HEK293 (cell line): ENCODE measurements around the gene SGO1.

Experiments used
- CTCF ChIA-PET: fragments of 350-600 bp; formaldehyde crosslinking; extraction: SDS; loops from one replicate; lab custom pipeline; 2021; ENCODE audit warnings: antibody characterized with exemption; lab: Yijun Ruan, JAX
- POLR2A ChIA-PET: fragments of 300-600 bp; formaldehyde crosslinking; extraction: SDS; loops from one replicate; lab custom pipeline; 2020; ENCODE audit warnings: antibody characterized with exemption, inconsistent platforms; lab: Yijun Ruan, JAX
- H3K27ac ChIP-seq: fragments of 200-500 bp; sonication (Bioruptor generic); 2 replicates; pipeline ENCODE4 v1.5.1; 2014; ENCODE audit warnings: low read depth, low read length, control low read depth, inconsistent platforms; ENCODE audit errors: extremely low read depth
- H3K36me3 ChIP-seq, 2 experiments: fragments of 200-500 bp in 1 of 2; sonication (Bioruptor generic) in 1 of 2; 1 replicate in 1 of 2; 2 replicates in 1 of 2; pipeline ENCODE4 v1.5.1; 2014 to 2017; ENCODE audit warnings: inconsistent platforms in 2 of 2, low read length in 2 of 2; ENCODE audit not compliant: control insufficient read depth in 2 of 2, insufficient read depth in 1 of 2
- H3K4me1 ChIP-seq: fragments of 200-500 bp; sonication (Bioruptor generic); 2 replicates; pipeline ENCODE4 v1.5.1; 2014; ENCODE audit warnings: mild to moderate bottlenecking, low read length, inconsistent platforms; ENCODE audit not compliant: control insufficient read depth, insufficient read depth
- H3K4me3 ChIP-seq: 2 replicates; pipeline ENCODE4 v1.5.1; 2011; ENCODE audit warnings: low read depth, mild to moderate bottlenecking, control low read depth, low read length, moderate library complexity
- H3K9me3 ChIP-seq: fragments of 200-500 bp; sonication (Bioruptor generic); 2 replicates; pipeline ENCODE4 v1.5.1; 2014; ENCODE audit warnings: low read depth, low read length, inconsistent platforms; ENCODE audit not compliant: control insufficient read depth, insufficient read depth
- FEZF1 ChIP-seq: fragments of 450-650 bp; formaldehyde crosslinking; IDR thresholded peaks from 2 replicates; pipeline ENCODE4 v1.5.1; 2016; ENCODE audit warnings: missing biosample characterization, missing genetic modification characterization
- KLF10 ChIP-seq: fragments of 450-650 bp; IDR thresholded peaks from 2 replicates; pipeline ENCODE4 v1.5.1; 2018; ENCODE audit warnings: missing biosample characterization, mild to moderate bottlenecking, missing genetic modification characterization
- MZF1 ChIP-seq: fragments of 450-650 bp; formaldehyde crosslinking; IDR thresholded peaks from 2 replicates; pipeline ENCODE4 v1.5.1; 2017; ENCODE audit warnings: missing biosample characterization, missing genetic modification characterization, borderline replicate concordance
- WT1 ChIP-seq: fragments of 450-650 bp; formaldehyde crosslinking; IDR thresholded peaks from 2 replicates; pipeline ENCODE4 v1.5.1; 2016; ENCODE audit warnings: missing biosample characterization, missing genetic modification characterization
- ZBTB17 ChIP-seq: fragments of 450-650 bp; formaldehyde crosslinking; IDR thresholded peaks from 2 replicates; pipeline ENCODE4 v1.5.1; 2016; ENCODE audit warnings: missing biosample characterization, missing genetic modification characterization
- ZNF23 ChIP-seq: fragments of 450-650 bp; formaldehyde crosslinking; IDR thresholded peaks from 2 replicates; pipeline ENCODE4 v1.5.1; 2016; ENCODE audit warnings: missing biosample characterization, missing genetic modification characterization, borderline replicate concordance
- ZNF354C ChIP-seq: fragments of 450-650 bp; formaldehyde crosslinking; IDR thresholded peaks from 2 replicates; pipeline ENCODE4 v1.5.1; 2016; ENCODE audit warnings: missing biosample characterization, missing genetic modification characterization, low read depth, borderline replicate concordance
- ZNF670 ChIP-seq: fragments of 450-650 bp; formaldehyde crosslinking; IDR thresholded peaks from 2 replicates; pipeline ENCODE4 v1.5.1; 2016; ENCODE audit warnings: missing biosample characterization, missing genetic modification characterization, low read depth
- ZNF677 ChIP-seq: fragments of 450-650 bp; IDR thresholded peaks from 2 replicates; pipeline ENCODE4 v1.5.0; 2018; ENCODE audit warnings: missing biosample characterization, mild to moderate bottlenecking, missing genetic modification characterization, moderate library complexity
- TF ChIP-seq, protein P1 (sequence below): fragments of 450-650 bp; formaldehyde crosslinking; IDR thresholded peaks from 2 replicates; pipeline ENCODE4; 2016; ENCODE audit warnings: missing biosample characterization, missing genetic modification characterization
- TF ChIP-seq, protein P2 (sequence below): fragments of 450-650 bp; formaldehyde crosslinking; IDR thresholded peaks from 2 replicates; pipeline ENCODE4 v1.5.1; 2016; ENCODE audit warnings: missing biosample characterization, missing genetic modification characterization
- TF ChIP-seq, protein P3 (sequence below): fragments of 450-650 bp; formaldehyde crosslinking; IDR thresholded peaks from 2 replicates; pipeline ENCODE4 v1.5.1; 2016; ENCODE audit warnings: missing biosample characterization, missing genetic modification characterization
- TF ChIP-seq, protein P4 (sequence below): fragments of 450-650 bp; formaldehyde crosslinking; IDR thresholded peaks from 2 replicates; pipeline ENCODE4 v1.5.1; 2016; ENCODE audit warnings: missing biosample characterization, missing genetic modification characterization, borderline replicate concordance
- TF ChIP-seq, protein P5 (sequence below): fragments of 450-650 bp; formaldehyde crosslinking; IDR thresholded peaks from 2 replicates; pipeline ENCODE4 v1.5.1; 2016; ENCODE audit warnings: missing biosample characterization, missing genetic modification characterization, low read depth
- TF ChIP-seq, protein P6 (sequence below): fragments of 450-650 bp; formaldehyde crosslinking; optimal IDR thresholded peaks from 2 replicates; pipeline ENCODE3; 2016; ENCODE audit warnings: missing biosample characterization, mild to moderate bottlenecking, missing genetic modification characterization

Gene SGO1

DNA sequence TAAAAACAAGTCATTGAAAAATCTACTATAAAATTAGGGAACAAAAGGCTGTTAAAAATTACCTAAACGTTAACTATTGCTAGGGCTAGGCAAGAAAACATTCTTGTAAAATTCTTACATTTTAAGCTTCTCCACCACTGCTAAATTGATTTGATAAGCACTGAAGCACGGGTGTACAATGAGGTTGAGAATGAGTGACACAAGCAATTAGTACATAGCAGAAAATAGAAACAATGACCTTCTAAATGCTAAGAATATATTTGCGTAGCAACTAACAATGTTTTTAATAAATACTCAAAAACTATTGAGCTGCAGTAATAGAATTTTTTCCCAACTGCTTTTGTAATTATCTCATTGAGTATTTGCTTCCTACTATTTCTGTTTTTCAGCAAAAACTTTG lies 4.7 kb downstream of the SGO1 start:
- Histone ChIP-seq H3K27ac (no peak overlapping the region), H3K9me3 (no peaks in the 10 kb centered on the region), H3K4me1 (peaks cover 3% of the 10 kb centered on the region; the same call in 1 of the 2 replicates), H3K36me3 (peaks cover 64 to 69% of the 10 kb centered on the region in 2 experiments), H3K4me3 (no peak overlapping the region)
- CTCF ChIA-PET, result no interaction called here
- TF ChIP-seq, protein P1, sequence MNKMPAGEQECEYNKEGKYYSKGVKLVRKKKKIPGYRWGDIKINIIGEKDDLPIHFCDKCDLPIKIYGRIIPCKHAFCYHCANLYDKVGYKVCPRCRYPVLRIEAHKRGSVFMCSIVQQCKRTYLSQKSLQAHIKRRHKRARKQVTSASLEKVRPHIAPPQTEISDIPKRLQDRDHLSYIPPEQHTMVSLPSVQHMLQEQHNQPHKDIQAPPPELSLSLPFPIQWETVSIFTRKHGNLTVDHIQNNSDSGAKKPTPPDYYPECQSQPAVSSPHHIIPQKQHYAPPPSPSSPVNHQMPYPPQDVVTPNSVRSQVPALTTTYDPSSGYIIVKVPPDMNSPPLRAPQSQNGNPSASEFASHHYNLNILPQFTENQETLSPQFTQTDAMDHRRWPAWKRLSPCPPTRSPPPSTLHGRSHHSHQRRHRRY (tag by site-specific recombination), result no peak
- no peak for TF ChIP-seq ZNF670 (tag by site-specific recombination)
- TF ChIP-seq ZNF23 (tag by site-specific recombination), result no peak
- TF ChIP-seq, protein P2, sequence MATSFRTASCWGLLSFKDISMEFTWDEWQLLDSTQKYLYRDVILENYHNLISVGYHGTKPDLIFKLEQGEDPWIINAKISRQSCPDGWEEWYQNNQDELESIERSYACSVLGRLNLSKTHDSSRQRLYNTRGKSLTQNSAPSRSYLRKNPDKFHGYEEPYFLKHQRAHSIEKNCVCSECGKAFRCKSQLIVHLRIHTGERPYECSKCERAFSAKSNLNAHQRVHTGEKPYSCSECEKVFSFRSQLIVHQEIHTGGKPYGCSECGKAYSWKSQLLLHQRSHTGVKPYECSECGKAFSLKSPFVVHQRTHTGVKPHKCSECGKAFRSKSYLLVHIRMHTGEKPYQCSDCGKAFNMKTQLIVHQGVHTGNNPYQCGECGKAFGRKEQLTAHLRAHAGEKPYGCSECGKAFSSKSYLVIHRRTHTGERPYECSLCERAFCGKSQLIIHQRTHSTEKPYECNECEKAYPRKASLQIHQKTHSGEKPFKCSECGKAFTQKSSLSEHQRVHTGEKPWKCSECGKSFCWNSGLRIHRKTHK (tag by site-specific recombination), result no peak
- TF ChIP-seq, protein P3, sequence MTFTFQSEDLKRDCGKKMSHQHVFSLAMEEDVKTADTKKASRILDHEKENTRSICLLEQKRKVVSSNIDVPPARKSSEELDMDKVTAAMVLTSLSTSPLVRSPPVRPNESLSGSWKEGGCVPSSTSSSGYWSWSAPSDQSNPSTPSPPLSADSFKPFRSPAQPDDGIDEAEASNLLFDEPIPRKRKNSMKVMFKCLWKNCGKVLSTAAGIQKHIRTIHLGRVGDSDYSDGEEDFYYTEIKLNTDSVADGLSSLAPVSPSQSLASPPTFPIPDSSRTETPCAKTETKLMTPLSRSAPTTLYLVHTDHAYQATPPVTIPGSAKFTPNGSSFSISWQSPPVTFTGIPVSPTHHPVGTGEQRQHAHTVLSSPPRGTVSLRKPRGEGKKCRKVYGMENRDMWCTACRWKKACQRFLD, result no peak
- TF ChIP-seq, protein P4, sequence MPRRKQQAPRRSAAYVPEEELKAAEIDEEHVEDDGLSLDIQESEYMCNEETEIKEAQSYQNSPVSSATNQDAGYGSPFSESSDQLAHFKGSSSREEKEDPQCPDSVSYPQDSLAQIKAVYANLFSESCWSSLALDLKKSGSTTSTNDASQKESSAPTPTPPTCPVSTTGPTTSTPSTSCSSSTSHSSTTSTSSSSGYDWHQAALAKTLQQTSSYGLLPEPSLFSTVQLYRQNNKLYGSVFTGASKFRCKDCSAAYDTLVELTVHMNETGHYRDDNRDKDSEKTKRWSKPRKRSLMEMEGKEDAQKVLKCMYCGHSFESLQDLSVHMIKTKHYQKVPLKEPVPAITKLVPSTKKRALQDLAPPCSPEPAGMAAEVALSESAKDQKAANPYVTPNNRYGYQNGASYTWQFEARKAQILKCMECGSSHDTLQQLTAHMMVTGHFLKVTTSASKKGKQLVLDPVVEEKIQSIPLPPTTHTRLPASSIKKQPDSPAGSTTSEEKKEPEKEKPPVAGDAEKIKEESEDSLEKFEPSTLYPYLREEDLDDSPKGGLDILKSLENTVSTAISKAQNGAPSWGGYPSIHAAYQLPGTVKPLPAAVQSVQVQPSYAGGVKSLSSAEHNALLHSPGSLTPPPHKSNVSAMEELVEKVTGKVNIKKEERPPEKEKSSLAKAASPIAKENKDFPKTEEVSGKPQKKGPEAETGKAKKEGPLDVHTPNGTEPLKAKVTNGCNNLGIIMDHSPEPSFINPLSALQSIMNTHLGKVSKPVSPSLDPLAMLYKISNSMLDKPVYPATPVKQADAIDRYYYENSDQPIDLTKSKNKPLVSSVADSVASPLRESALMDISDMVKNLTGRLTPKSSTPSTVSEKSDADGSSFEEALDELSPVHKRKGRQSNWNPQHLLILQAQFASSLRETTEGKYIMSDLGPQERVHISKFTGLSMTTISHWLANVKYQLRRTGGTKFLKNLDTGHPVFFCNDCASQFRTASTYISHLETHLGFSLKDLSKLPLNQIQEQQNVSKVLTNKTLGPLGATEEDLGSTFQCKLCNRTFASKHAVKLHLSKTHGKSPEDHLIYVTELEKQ (tag by site-specific recombination), result no peak
- no peak for TF ChIP-seq ZNF354C
- no peak for TF ChIP-seq ZBTB17 (tag by site-specific recombination)
- TF ChIP-seq FEZF1, result no peak
- no peak for TF ChIP-seq ZNF677 (tag by site-specific recombination)
- TF ChIP-seq KLF10 (tag by site-specific recombination), result no peak
- TF ChIP-seq MZF1 (tag by site-specific recombination), result no peak
- TF ChIP-seq, protein P5, sequence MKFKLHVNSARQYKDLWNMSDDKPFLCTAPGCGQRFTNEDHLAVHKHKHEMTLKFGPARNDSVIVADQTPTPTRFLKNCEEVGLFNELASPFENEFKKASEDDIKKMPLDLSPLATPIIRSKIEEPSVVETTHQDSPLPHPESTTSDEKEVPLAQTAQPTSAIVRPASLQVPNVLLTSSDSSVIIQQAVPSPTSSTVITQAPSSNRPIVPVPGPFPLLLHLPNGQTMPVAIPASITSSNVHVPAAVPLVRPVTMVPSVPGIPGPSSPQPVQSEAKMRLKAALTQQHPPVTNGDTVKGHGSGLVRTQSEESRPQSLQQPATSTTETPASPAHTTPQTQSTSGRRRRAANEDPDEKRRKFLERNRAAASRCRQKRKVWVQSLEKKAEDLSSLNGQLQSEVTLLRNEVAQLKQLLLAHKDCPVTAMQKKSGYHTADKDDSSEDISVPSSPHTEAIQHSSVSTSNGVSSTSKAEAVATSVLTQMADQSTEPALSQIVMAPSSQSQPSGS (tag by site-specific recombination), result no peak
- TF ChIP-seq WT1 (tag by site-specific recombination), result no peak
- TF ChIP-seq, protein P6, sequence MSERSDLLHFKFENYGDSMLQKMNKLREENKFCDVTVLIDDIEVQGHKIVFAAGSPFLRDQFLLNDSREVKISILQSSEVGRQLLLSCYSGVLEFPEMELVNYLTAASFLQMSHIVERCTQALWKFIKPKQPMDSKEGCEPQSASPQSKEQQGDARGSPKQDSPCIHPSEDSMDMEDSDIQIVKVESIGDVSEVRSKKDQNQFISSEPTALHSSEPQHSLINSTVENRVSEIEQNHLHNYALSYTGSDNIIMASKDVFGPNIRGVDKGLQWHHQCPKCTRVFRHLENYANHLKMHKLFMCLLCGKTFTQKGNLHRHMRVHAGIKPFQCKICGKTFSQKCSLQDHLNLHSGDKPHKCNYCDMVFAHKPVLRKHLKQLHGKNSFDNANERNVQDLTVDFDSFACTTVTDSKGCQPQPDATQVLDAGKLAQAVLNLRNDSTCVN, result no peak
- POLR2A ChIA-PET, result no interaction called here
